Peyer's patch (tissue), 4 donors: ENCODE results near the gene SCARB2.

Source experiments
- POLR2A ChIP-seq, 2 donors: fragments of 450-650 bp; IDR thresholded peaks; one replicate each; pipeline ENCODE4 v1.5.1; 2017; ENCODE audit warnings: antibody characterized with exemption in 2 of 2, mild to moderate bottlenecking in 2 of 2, moderate library complexity in 2 of 2
- TF ChIP-seq, protein P1 (sequence below), 6 experiments: fragments of 450-650 bp in 4 of 6; fragments of 200-600 bp in 2 of 6; sonication (generic) in 1 of 6; IDR thresholded peaks; one replicate each; pipeline ENCODE4 v1.5.1; 2017 to 2019; ENCODE audit warnings: antibody characterized with exemption in 6 of 6, mild to moderate bottlenecking in 3 of 6, moderate library complexity in 1 of 6

DNA sequence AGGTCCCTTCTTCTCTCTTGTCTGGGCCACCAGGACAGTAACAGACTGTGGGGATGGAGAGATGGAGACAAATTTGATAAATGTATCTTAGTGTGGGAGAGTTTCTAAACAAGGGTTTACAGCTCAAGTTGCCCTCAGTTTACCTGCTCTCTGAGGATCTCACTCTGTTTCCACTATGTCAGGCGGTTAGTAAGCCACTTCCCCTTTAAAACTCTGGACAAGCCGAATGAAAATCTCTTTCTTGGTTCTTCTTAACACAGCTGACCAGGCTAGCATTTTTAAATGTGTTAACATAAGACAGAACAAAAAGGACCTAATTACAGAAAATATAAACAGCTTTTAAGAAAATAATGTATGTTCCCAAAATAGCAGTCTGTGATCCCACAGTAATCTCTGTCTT, 2.9 kb upstream of the SCARB2 start:
- TF ChIP-seq, protein P1, sequence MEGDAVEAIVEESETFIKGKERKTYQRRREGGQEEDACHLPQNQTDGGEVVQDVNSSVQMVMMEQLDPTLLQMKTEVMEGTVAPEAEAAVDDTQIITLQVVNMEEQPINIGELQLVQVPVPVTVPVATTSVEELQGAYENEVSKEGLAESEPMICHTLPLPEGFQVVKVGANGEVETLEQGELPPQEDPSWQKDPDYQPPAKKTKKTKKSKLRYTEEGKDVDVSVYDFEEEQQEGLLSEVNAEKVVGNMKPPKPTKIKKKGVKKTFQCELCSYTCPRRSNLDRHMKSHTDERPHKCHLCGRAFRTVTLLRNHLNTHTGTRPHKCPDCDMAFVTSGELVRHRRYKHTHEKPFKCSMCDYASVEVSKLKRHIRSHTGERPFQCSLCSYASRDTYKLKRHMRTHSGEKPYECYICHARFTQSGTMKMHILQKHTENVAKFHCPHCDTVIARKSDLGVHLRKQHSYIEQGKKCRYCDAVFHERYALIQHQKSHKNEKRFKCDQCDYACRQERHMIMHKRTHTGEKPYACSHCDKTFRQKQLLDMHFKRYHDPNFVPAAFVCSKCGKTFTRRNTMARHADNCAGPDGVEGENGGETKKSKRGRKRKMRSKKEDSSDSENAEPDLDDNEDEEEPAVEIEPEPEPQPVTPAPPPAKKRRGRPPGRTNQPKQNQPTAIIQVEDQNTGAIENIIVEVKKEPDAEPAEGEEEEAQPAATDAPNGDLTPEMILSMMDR (IDR thresholded peaks at IDR 0.05) = no peak
- TF ChIP-seq POLR2A (IDR thresholded peaks at IDR 0.05) = no peak
